ENCODE measurements around the gene NEDD4.

DNA sequence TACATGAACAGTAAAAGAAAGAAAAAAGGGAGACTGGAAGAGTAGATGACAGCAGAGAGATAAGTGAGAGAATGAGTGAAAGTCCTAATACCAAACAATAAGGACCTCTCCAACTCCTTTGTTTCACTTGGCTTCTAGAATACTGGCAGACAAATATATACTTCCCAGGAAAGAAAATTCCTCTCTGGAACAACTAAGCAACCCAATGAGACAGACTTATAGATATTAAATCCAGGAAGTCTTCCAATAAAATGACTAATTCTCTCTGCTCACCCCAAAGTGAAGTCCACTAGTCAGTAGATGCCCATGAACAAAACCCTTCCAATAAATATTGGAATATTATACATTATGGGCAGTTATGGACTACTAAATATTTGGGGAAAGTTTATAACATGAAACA is 114.2 kb downstream of the NEDD4 start:
- TF ChIP-seq SMC3 (IDR thresholded peaks at IDR 0.05; ENCODE audit: borderline replicate concordance, low read length) (no peak), CTCF (IDR thresholded peaks at IDR 0.05 in 2 of 3, conservative IDR thresholded peaks at IDR 0.05 in 1 of 3; ENCODE audit: control insufficient read depth in 2 of 3, extremely low read depth in 1 of 3, insufficient read depth in 1 of 3, low read depth in 3 of 3, low read length in 3 of 3) (no peak), POLR2A (IDR thresholded peaks at IDR 0.05; ENCODE audit: low read depth, low read length) (no peak), MTA3 (IDR thresholded peaks at IDR 0.05; ENCODE audit: borderline replicate concordance, low read length) (no peak), NR2C2 (IDR thresholded peaks at IDR 0.05; ENCODE audit: borderline replicate concordance, control insufficient read depth, insufficient read length, low read depth) (no peak), ELK1 (IDR thresholded peaks at IDR 0.05; ENCODE audit: low read depth, low read length) (no peak), SP1 (IDR thresholded peaks at IDR 0.05; ENCODE audit: low read depth, low read length) (no peak), TBL1XR1 (IDR thresholded peaks at IDR 0.05; ENCODE audit: low read depth, low read length) (no peak), RAD21 (IDR thresholded peaks at IDR 0.05; ENCODE audit: insufficient read depth, low read depth, low read length) (no peak)

Measured in GM12878 (cell line).